ENCODE results near the gene CDK4.

GRCh38 chr12:57700317-57700716 is 51.8 kb downstream of the CDK4 start:
- TF ChIP-seq, protein P1, sequence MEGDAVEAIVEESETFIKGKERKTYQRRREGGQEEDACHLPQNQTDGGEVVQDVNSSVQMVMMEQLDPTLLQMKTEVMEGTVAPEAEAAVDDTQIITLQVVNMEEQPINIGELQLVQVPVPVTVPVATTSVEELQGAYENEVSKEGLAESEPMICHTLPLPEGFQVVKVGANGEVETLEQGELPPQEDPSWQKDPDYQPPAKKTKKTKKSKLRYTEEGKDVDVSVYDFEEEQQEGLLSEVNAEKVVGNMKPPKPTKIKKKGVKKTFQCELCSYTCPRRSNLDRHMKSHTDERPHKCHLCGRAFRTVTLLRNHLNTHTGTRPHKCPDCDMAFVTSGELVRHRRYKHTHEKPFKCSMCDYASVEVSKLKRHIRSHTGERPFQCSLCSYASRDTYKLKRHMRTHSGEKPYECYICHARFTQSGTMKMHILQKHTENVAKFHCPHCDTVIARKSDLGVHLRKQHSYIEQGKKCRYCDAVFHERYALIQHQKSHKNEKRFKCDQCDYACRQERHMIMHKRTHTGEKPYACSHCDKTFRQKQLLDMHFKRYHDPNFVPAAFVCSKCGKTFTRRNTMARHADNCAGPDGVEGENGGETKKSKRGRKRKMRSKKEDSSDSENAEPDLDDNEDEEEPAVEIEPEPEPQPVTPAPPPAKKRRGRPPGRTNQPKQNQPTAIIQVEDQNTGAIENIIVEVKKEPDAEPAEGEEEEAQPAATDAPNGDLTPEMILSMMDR (IDR thresholded peaks at IDR 0.05), result no peak
- TF ChIP-seq POLR2A (IDR thresholded peaks at IDR 0.05), result no peak
- TF ChIP-seq POLR2AphosphoS5 (IDR thresholded peaks at IDR 0.05; ENCODE audit: insufficient read depth in 1 of 2, low read depth in 1 of 2), result no peak

All from vagina (tissue), 2 donors.